Gastrocnemius medialis (tissue), 4 donors: ENCODE data around the gene MUSK. TPM values are rescaled to one million over a fixed set of nuclear protein-coding genes. Genes with fewer than 3 reads are reported as not detected.

Experiments
- ATAC-seq, 2 donors: fragments of 150-250 bp; one replicate each; pipeline ENCODE4 v1.9.1; 2016
- DNase-seq, 2 donors: peaks; one replicate each; pipeline ENCODE4 v3.0.0-alpha.2; 2019
- H3K27ac ChIP-seq, 4 donors: fragments of 200-600 bp; sonication (generic); 1 replicate in 1 of 4; 2 replicates in 3 of 4; pipeline ENCODE4 v1.5.1; 2016 to 2018; ENCODE audit warnings: mild to moderate bottlenecking in 2 of 4, moderate library complexity in 1 of 4
- H3K27me3 ChIP-seq, 3 donors: fragments of 200-600 bp; sonication (generic) in 2 of 3; 1 replicate in 1 of 3; 2 replicates in 2 of 3; pipeline versions ENCODE4 v1.5.1 to v1.6.0; 2016 to 2019; ENCODE audit warnings: mild to moderate bottlenecking in 1 of 3, moderate library complexity in 1 of 3
- H3K36me3 ChIP-seq, 2 donors: fragments of 200-600 bp; sonication (generic) in 1 of 2; one replicate each; pipeline ENCODE4 v1.5.1; 2017 to 2018
- H3K4me1 ChIP-seq, 2 donors: fragments of 200-600 bp; sonication (generic) in 1 of 2; one replicate each; pipeline ENCODE4 v1.5.1; 2016 to 2017; ENCODE audit warnings: mild to moderate bottlenecking in 2 of 2
- H3K4me3 ChIP-seq, 4 donors: fragments of 200-600 bp; sonication (generic) in 3 of 4; 1 replicate in 1 of 4; 2 replicates in 3 of 4; pipeline ENCODE4 v1.5.1; 2016 to 2019; ENCODE audit warnings: mild to moderate bottlenecking in 2 of 4
- H3K9me3 ChIP-seq, 3 donors: fragments of 200-600 bp; sonication (generic) in 2 of 3; 1 replicate in 1 of 3; 2 replicates in 2 of 3; pipeline ENCODE4 v1.5.1; 2016 to 2019
- CTCF ChIP-seq, 5 experiments: fragments of 450-650 bp in 3 of 5; fragments of 200-600 bp in 2 of 5; sonication (generic) in 2 of 5; IDR thresholded peaks in 4 of 5; conservative IDR thresholded peaks in 1 of 5; 1 replicate in 4 of 5; 2 replicates in 1 of 5; pipeline ENCODE4 v1.5.1; 2016 to 2019; ENCODE audit warnings: antibody characterized with exemption in 5 of 5, mild to moderate bottlenecking in 3 of 5, moderate library complexity in 3 of 5
- POLR2A ChIP-seq, 2 donors: fragments of 450-650 bp; IDR thresholded peaks; one replicate each; pipeline ENCODE4 v1.6.1; 2017; ENCODE audit warnings: antibody characterized with exemption in 2 of 2, mild to moderate bottlenecking in 2 of 2, moderate library complexity in 2 of 2
- in situ Hi-C, 4 donors: fragments of 200-750 bp; cut with MboI; loops; one replicate each; pipeline versions ENCODE4 v1.15.0 to v1.8.0; 2017; ENCODE audit warnings: low sequenced_read_pairs in 4 of 4
- intact Hi-C: fragments of 100-400 bp; cut with DNase I; formaldehyde crosslinking; loops from one replicate; pipeline ENCODE4 v1.15.1; 2023; ENCODE audit warnings: low total_unique reads
- total RNA-seq, 4 donors: library from RNA; depleted of rRNA; stranded (reverse); fragments of >200 nt; gene quantifications; one replicate each; pipeline versions ENCODE4 v1.1.0 to v1.2.3, GENCODE V29; 2016

MUSK gene
- 10 to 100 TPM; 10.2 to 47.5 (median 27.1) TPM for total RNA-seq

DNA sequence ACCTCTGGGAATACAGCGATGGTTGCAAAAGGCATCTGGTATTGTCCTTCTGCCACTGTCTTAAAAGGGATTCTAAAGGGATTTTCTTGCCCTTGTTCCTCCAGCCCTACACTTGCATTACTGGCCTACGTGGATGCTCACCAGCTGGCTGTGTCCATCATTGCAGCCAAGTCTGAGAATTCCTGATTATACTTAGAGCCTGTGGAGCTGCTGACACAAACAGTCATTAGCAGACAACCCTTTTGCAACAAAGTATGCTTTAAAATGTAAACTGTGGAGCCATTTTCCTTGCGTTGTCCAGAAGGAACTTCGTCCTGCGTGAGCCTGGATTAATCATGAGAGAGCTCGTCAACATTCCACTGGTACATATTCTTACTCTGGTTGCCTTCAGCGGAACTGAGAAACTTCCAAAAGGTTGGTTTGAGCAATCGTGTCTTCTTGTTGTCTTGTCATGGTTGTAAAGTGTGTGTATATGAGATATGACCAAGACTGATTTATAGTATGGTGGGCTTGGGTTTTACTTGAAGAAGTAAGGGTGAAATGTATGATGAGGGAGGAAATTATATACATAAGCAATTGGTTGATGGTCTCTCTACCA, at the start of gene MUSK:
TSS of gene MUSK (plus strand) at position 222 of the 598 bp plus-strand sequence. CDS start at position 336, 114 bp downstream.
- in situ Hi-C loops = no loop called here
- Histone ChIP-seq H3K9me3 (no peaks in the 10 kb centered on the region), H3K27me3 (no peaks in the 10 kb centered on the region), H3K36me3 (no peaks in the 10 kb centered on the region), H3K27ac (peak within 1 kb of the TSS; percentile 48 to 71 (median 62)), H3K4me3 (peak within 1 kb of the TSS; percentile 8 to 47 (median 42)), H3K4me1 (peaks cover 0 to 9% of the 10 kb centered on the region in 2 donors)
- intact Hi-C loops = no loop called here
- ATAC-seq (peak; percentile 57 to 70), DNase-seq (peak in 1 of 2 donors; percentile 27)
- no peak for TF ChIP-seq CTCF (IDR thresholded peaks at IDR 0.05 in 4 of 5, conservative IDR thresholded peaks at IDR 0.05 in 1 of 5)
- no peak for TF ChIP-seq POLR2A (IDR thresholded peaks at IDR 0.05)

- Histone ChIP-seq H3K36me3 (no peaks in the 10 kb centered on the region), H3K9me3 (no peaks in the 10 kb centered on the region), H3K4me1 (no peaks in the 10 kb centered on the region), H3K4me3 (no peak overlapping the region), H3K27ac (no peak overlapping the region), H3K27me3 (peaks cover 0 to 3% (median 0%) of the 10 kb centered on the region in 3 donors)
- no peak for TF ChIP-seq CTCF (IDR thresholded peaks at IDR 0.05 in 4 of 5, conservative IDR thresholded peaks at IDR 0.05 in 1 of 5)
- TF ChIP-seq POLR2A (IDR thresholded peaks at IDR 0.05) = no peak
- in situ Hi-C loops (loop anchor here in 3 of 4 donors (10.0 to 25.0 kb wide), 3 partner anchors 165 to 435 kb away; no protein-coding TSS in a partner anchor), intact Hi-C loops (loop anchor here (5.0 kb wide), 1 partner anchor 168 kb away; no protein-coding TSS in a partner anchor)
- ATAC-seq (no peak), DNase-seq (no peak)
Observed at GRCh38 chr9:110619831-110620230, 48.8 kb upstream of the MUSK start.

DNA sequence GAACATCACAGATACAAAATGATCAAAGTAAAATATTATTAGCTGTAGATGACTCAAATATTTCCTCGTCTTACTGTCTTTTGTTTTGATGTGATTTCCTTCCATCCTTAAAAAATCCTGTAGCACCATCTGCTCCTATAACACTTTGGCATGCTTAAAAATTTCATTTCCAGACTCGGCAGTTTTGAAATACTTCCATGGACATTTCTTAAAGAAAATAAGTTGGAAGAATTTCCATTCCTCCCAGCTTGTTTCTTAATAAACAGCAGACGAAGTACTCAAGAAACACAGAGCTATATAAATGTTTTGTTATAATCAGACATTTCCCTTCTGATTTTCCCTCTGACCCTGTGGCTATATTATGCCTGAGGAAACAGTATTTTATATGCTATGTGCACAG, 47.9 kb upstream of the MUSK start:
- DNase-seq (no peak), ATAC-seq (no peak)
- H3K9me3 ChIP-seq = no peaks in the 10 kb centered on the region
- in situ Hi-C loops = loop anchor here in 3 of 4 donors (10.0 to 25.0 kb wide), 3 partner anchors 166 to 436 kb away; no protein-coding TSS in a partner anchor
- no peaks in the 10 kb centered on the region for H3K4me1 ChIP-seq
- no peaks in the 10 kb centered on the region for H3K36me3 ChIP-seq
- H3K27me3 ChIP-seq = peaks cover 0 to 3% (median 0%) of the 10 kb centered on the region in 3 donors
- TF ChIP-seq POLR2A (IDR thresholded peaks at IDR 0.05) (no peak), CTCF (IDR thresholded peaks at IDR 0.05 in 4 of 5, conservative IDR thresholded peaks at IDR 0.05 in 1 of 5) (no peak)
- H3K27ac ChIP-seq = no peak overlapping the region
- H3K4me3 ChIP-seq = no peak overlapping the region
- intact Hi-C loops = loop anchor here (5.0 kb wide), 1 partner anchor 168 kb away; no protein-coding TSS in a partner anchor

DNA sequence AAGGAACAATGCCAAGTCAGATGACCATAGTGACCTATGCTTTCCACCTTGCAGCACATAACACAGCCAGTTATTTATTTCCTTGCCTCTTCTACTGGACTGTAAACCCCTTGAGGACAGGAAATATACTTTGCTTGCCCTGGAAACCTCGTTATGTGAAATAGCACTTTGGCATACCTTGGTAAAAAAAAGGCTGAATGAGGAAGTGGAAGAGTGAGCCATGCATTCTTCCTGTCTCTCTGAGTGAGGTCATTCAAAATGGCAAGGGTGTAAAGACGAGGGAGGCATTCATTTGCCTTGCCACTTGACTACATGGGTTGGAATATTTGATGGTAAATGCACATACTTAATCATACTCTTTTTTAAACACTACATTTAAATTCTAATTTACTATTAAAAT, 46.2 kb upstream of the MUSK start:
- Histone ChIP-seq H3K27me3 (peaks cover 0 to 2% (median 0%) of the 10 kb centered on the region in 3 donors), H3K9me3 (no peaks in the 10 kb centered on the region), H3K36me3 (no peaks in the 10 kb centered on the region), H3K27ac (no peak overlapping the region), H3K4me1 (no peaks in the 10 kb centered on the region), H3K4me3 (no peak overlapping the region)
- DNase-seq (no peak), ATAC-seq (no peak)
- in situ Hi-C loops = loop anchor here in 3 of 4 donors (10.0 to 25.0 kb wide), 3 partner anchors 168 to 438 kb away; no protein-coding TSS in a partner anchor
- intact Hi-C loops = loop anchor here (2.0 to 5.0 kb wide), 2 partner anchors 170 to 440 kb away; no protein-coding TSS in a partner anchor
- no peak for TF ChIP-seq CTCF (IDR thresholded peaks at IDR 0.05 in 4 of 5, conservative IDR thresholded peaks at IDR 0.05 in 1 of 5)
- no peak for TF ChIP-seq POLR2A (IDR thresholded peaks at IDR 0.05)
